ENCODE results near the gene DDA1. TPM values are rescaled to one million over a fixed set of nuclear protein-coding genes. Genes with fewer than 3 reads are reported as not detected.
"Not testable (repeated sequence)": the region's sequence is repeated elsewhere in the genome, so short reads cannot be mapped to it uniquely, and the experiment has no call there.

Gene DDA1
- total RNA-seq, 6 experiments from 2014 or later: 77.1 to 92.5 (median 83.4) TPM

DNA sequence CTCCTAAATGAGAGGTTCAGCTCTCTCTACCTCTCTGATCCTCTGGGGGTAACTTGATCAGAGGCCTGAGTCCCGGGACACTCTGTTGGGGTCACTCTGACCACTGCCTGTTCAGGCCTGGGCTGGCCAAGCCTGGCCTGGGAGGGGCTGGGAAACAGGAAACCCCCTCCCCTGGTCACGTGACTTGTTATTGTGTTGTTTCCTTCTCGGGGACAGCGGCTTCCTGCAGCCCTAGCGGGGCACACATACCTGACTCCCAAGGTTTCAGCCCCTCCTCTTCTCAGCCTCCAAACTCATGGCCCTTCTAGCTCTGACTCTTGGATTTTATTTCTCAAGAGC lies 44.8 kb upstream of the DDA1 start, which contains the start of gene USHBP1:
TSS of gene USHBP1 (minus strand) at position 105 of the 339 bp plus-strand sequence. CDS start 446 bp downstream, outside the sequence.
- Mint-ChIP-seq H3K9me3 (peaks cover 9% of the 10 kb centered on the region; the same call in 1 of the 2 replicates), H3K27ac (no peak within 1 kb of the TSS), H3K4me1 (ENCODE audit: low read depth) (peaks cover 21% of the 10 kb centered on the region), H3K4me3 (no peak within 1 kb of the TSS), H3K27me3 (ENCODE audit: insufficient read depth) (peaks cover 8% of the 10 kb centered on the region), H3K36me3 (ENCODE audit: low read depth) (peaks cover 8% of the 10 kb centered on the region)
- DNase-seq: no peak
- no peak for TF ChIP-seq CTCF (IDR thresholded peaks at IDR 0.05)

DNA sequence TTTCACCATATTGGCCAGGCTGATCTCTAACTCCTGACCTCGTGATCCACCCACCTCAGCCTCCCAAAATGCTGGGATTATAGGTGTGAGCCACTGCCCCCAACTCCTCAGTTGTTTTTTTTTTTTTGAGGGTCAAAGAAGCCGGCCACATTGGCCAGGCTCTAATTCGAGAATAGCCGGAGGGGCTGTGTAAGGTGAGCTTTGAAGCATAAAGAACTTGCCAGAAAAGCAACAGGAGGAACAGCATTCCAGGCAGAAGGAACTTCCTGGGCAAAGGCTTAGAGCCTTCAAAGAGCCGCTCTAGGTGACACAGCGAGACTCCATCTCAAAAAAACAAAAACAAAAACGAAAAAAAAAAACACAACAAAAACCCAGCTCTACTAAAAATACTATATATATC lies 43.3 kb upstream of the DDA1 start:
- DNase-seq: no peak
- no peak for TF ChIP-seq CTCF (IDR thresholded peaks at IDR 0.05)
- peaks cover 4% of the 10 kb centered on the region; the same call in 1 of the 2 replicates for H3K9me3 Mint-ChIP-seq
- H3K27me3 Mint-ChIP-seq (ENCODE audit: insufficient read depth): peaks cover 5% of the 10 kb centered on the region
- no peak overlapping the region for H3K4me3 Mint-ChIP-seq
- peaks cover 16% of the 10 kb centered on the region for H3K4me1 Mint-ChIP-seq (ENCODE audit: low read depth)
- H3K36me3 Mint-ChIP-seq (ENCODE audit: low read depth): peaks cover 12% of the 10 kb centered on the region
- no peak overlapping the region for H3K27ac Mint-ChIP-seq

DNA sequence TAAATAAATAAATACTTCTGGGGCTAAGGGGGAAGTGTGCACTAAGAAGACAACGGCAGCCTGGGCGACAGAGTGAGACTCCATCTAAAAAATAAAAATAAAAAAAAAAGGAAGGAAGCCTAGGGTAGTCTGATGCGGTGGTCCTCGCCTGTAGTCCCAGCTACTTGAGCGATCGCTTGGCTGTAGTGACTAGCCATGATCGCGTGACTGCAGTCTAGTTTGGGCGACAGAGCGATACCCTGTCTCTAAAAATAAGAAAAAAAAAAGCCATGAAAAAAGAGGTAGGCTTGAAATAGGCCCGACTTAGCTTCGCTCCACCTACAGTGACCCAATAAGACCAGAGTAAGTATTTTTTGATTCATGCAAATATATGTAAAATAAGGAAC lies 42.8 kb upstream of the DDA1 start:
- Mint-ChIP-seq H3K36me3 (ENCODE audit: low read depth) (peaks cover 12% of the 10 kb centered on the region), H3K27ac (peak overlapping the region; percentile 91; the same call in 1 of the 2 replicates), H3K9me3 (peaks cover 4% of the 10 kb centered on the region; the same call in 1 of the 2 replicates), H3K4me3 (peak overlapping the region; percentile 96; the same call in 1 of the 2 replicates), H3K27me3 (ENCODE audit: insufficient read depth) (peaks cover 4% of the 10 kb centered on the region), H3K4me1 (ENCODE audit: low read depth) (peaks cover 15% of the 10 kb centered on the region)
- no peak for TF ChIP-seq CTCF (IDR thresholded peaks at IDR 0.05)
- no peak for DNase-seq

DNA sequence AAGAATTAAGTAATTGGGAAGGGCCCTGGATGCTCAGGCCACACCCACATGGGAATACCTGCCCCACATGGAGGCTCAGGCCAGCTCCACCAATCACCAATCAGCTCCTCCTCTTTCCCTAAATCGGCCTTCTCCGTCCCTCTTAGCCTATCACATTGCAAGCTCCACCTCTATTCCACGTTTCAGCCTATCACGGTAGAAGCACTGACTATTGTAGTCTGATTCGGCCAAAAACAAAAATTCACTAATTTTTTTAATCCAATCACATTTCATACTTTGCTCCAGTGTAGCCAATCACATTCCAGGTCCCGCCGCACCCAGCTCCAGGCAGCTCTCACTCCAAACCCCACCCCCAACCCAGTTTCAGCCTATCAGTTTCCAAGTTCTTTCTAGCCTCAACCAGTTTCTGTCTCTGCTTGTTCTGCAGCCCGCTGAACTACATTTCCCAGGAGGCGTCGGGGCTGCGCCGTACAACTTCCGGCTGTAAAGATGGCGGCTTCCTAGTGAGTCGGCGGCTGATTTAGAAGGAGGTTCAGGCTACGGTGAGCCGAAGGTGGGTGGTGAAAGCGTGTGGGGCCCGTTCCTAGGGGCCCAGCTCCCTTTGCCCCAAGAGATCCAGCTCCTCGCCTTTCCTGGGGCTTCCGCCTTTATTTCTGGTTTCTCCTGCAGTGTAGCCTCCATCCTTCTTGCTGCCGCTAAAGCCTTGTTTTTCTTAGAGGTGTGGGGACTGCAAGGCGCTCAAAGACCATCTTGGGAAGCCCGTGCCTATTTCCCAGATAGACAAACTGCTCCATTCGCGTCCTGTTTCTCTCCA lies 42.2 kb upstream of the DDA1 start, which contains the start of gene BABAM1:
TSS of gene BABAM1 (plus strand) at position 469 of the 814 bp plus-strand sequence. CDS start 1,364 bp downstream, outside the sequence.
- Mint-ChIP-seq H3K9me3 (peaks cover 4% of the 10 kb centered on the region; the same call in 1 of the 2 replicates), H3K27ac (peak within 1 kb of the TSS; percentile 91), H3K4me1 (ENCODE audit: low read depth) (peaks cover 15% of the 10 kb centered on the region), H3K27me3 (ENCODE audit: insufficient read depth) (peaks cover 4% of the 10 kb centered on the region), H3K36me3 (ENCODE audit: low read depth) (peaks cover 12% of the 10 kb centered on the region), H3K4me3 (peak within 1 kb of the TSS; percentile 96)
- peak; percentile 100 for DNase-seq
- no peak for TF ChIP-seq CTCF (IDR thresholded peaks at IDR 0.05)

DNA sequence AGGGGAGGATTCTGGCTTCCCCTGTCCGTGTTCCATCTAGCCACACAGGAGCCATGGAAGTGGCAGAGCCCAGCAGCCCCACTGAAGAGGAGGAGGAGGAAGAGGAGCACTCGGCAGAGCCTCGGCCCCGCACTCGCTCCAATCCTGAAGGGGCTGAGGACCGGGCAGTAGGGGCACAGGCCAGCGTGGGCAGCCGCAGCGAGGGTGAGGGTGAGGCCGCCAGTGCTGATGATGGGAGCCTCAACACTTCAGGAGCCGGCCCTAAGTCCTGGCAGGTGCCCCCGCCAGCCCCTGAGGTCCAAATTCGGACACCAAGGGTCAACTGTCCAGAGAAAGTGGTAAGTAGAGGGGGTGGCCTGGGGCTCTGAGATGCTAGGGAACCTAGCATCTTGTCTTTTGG lies 40.6 kb upstream of the DDA1 start:
- Mint-ChIP-seq H3K4me3 (peak overlapping the region; percentile 96), H3K27ac (peak overlapping the region; percentile 91), H3K36me3 (ENCODE audit: low read depth) (peaks cover 12% of the 10 kb centered on the region), H3K9me3 (peaks cover 4% of the 10 kb centered on the region; the same call in 1 of the 2 replicates), H3K27me3 (ENCODE audit: insufficient read depth) (peaks cover 4% of the 10 kb centered on the region), H3K4me1 (ENCODE audit: low read depth) (peaks cover 15% of the 10 kb centered on the region)
- no peak for TF ChIP-seq CTCF (IDR thresholded peaks at IDR 0.05)
- no peak for DNase-seq

DNA sequence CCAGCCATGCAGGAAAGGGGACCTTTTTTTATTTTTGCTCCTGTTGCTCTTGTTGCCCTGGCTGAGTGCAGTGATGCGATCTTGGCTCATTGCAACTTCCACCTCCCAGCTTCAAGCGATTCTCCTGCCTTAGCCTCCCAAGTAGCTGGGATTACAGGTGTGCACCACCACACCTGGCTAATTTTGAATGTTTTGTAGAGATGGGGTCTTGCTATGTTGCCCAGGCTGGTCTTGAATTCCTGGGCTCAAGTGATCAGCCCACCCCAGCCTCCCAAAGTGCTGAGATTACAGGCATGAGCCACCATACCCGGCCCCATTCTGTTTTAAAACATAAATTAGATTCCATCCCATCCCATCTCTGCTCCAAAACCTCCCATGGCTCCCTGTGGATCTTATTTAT lies 34.5 kb upstream of the DDA1 start:
- H3K9me3 Mint-ChIP-seq; H3K27me3 Mint-ChIP-seq (ENCODE audit: insufficient read depth); H3K27ac Mint-ChIP-seq; H3K4me3 Mint-ChIP-seq; DNase-seq; H3K4me1 Mint-ChIP-seq (ENCODE audit: low read depth): not testable (repeated sequence)
- peaks cover 22% of the 10 kb centered on the region for H3K36me3 Mint-ChIP-seq (ENCODE audit: low read depth)

Measured in HFFc6 (cell line).